ENCODE results near the gene GCFC2. TPM values are rescaled to one million over a fixed set of nuclear protein-coding genes. Genes with fewer than 3 reads are reported as not detected.

The GCFC2 gene
- total RNA-seq, 4 donors from 2014 or later: 39.2 to 48.1 (median 43.7) TPM

DNA sequence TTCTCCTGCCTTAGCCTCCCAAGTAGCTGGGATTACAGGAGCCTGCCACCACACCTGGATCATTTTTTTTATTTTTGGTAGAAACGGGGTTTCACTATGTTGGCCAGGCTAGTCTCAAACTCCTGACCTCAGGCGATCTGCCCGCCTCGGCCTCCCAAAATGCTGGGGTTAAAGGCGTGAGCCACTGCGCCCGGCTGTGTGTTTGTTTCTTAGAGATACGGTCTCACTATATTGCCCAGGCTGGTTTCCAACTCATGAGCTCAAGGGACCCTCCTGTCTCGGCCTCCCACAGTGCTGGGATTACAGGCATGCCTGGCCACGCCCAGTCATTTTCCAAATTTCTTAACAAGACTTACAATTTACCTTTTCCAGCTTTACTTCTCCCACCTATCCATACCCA is 65.1 kb downstream of the GCFC2 start:
- ATAC-seq (no peak), DNase-seq (no peak)
- intact Hi-C loops (cut with DNase I; ENCODE audit: low total_unique reads): loop anchor here (1.0 to 10.0 kb wide), 2 partner anchors 65 to 811 kb away; partner anchors contain the start of genes GCFC2 and HK2
- Histone ChIP-seq H3K36me3 (peaks cover 0 to 12% of the 10 kb centered on the region in 2 donors), H3K4me3 (peak overlapping the region in 1 of 4 donors; percentile 80), H3K9me3 (no peaks in the 10 kb centered on the region), H3K4me1 (peaks cover 63 to 65% of the 10 kb centered on the region in 2 donors), H3K27me3 (no peaks in the 10 kb centered on the region), H3K27ac (peak overlapping the region; percentile 87 to 92 (median 88))
- in situ Hi-C loops (cut with MboI; ENCODE audit: low sequenced_read_pairs in 4 of 4): no loop called here
- no peak for TF ChIP-seq POLR2A (IDR thresholded peaks at IDR 0.05)
- TF ChIP-seq, protein P1, sequence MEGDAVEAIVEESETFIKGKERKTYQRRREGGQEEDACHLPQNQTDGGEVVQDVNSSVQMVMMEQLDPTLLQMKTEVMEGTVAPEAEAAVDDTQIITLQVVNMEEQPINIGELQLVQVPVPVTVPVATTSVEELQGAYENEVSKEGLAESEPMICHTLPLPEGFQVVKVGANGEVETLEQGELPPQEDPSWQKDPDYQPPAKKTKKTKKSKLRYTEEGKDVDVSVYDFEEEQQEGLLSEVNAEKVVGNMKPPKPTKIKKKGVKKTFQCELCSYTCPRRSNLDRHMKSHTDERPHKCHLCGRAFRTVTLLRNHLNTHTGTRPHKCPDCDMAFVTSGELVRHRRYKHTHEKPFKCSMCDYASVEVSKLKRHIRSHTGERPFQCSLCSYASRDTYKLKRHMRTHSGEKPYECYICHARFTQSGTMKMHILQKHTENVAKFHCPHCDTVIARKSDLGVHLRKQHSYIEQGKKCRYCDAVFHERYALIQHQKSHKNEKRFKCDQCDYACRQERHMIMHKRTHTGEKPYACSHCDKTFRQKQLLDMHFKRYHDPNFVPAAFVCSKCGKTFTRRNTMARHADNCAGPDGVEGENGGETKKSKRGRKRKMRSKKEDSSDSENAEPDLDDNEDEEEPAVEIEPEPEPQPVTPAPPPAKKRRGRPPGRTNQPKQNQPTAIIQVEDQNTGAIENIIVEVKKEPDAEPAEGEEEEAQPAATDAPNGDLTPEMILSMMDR (IDR thresholded peaks at IDR 0.05 in 4 of 5, conservative IDR thresholded peaks at IDR 0.05 in 1 of 5): no peak

GRCh38 chr2:75643980-75644379 is 66.7 kb downstream of the GCFC2 start:
- ATAC-seq: peak; percentile 25 to 51
- in situ Hi-C loops (cut with MboI; ENCODE audit: low sequenced_read_pairs in 4 of 4): loop anchor here in 2 of 4 donors (5.0 kb wide), 1 partner anchor 33 kb away; no protein-coding TSS in a partner anchor
- peak overlapping the region; percentile 87 to 92 (median 88) for H3K27ac ChIP-seq

DNA sequence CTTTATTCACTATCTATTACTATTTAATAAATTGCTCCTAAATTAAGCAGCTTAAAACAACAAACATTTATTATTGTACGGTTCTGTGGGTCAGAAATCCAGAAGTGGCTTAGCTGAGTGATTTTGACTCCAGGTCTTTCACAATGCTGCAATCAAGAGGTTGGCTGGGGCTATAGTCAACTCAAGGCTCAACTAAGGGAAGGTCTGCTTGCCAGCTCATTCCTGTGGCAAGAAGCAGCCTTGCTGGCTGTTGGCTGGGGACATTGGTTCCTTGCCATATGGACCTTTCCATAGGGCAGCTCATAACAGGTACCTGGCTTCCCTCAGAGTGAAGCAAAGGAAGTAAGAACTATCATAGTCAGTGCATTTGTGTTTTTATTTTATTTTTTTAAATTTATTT is 69.1 kb downstream of the GCFC2 start:
- no peak for TF ChIP-seq POLR2A (IDR thresholded peaks at IDR 0.05)
- TF ChIP-seq, protein P1 (IDR thresholded peaks at IDR 0.05 in 4 of 5, conservative IDR thresholded peaks at IDR 0.05 in 1 of 5): no peak
- in situ Hi-C loops (cut with MboI; ENCODE audit: low sequenced_read_pairs in 4 of 4): loop anchor here in 2 of 4 donors (5.0 kb wide), 1 partner anchor 36 kb away; no protein-coding TSS in a partner anchor
- Histone ChIP-seq H3K36me3 (no peaks in the 10 kb centered on the region), H3K4me3 (peak overlapping the region; percentile 8 to 43 (median 16)), H3K4me1 (peaks cover 39 to 50% of the 10 kb centered on the region in 2 donors), H3K27ac (peak overlapping the region; percentile 87 to 92 (median 88)), H3K9me3 (no peaks in the 10 kb centered on the region), H3K27me3 (no peaks in the 10 kb centered on the region)
- ATAC-seq: peak; percentile 86 to 89
- DNase-seq: peak; percentile 86 to 90
- intact Hi-C loops (cut with DNase I; ENCODE audit: low total_unique reads): loop anchor here (2.0 to 10.0 kb wide), 2 partner anchors 69 to 807 kb away; partner anchors contain the start of genes GCFC2 and HK2

More at GRCh38 chr2:75643980-75644379, 66.7 kb downstream of the GCFC2 start:
- Histone ChIP-seq H3K4me3 (peak overlapping the region in 3 of 4 donors; percentile 8 to 43 (median 8)), H3K36me3 (peaks cover 0 to 9% of the 10 kb centered on the region in 2 donors), H3K4me1 (peaks cover 55 to 63% of the 10 kb centered on the region in 2 donors), H3K9me3 (no peaks in the 10 kb centered on the region), H3K27me3 (no peaks in the 10 kb centered on the region)
- TF ChIP-seq, protein P1 (IDR thresholded peaks at IDR 0.05 in 4 of 5, conservative IDR thresholded peaks at IDR 0.05 in 1 of 5): no peak
- no peak for TF ChIP-seq POLR2A (IDR thresholded peaks at IDR 0.05)
- intact Hi-C loops (cut with DNase I; ENCODE audit: low total_unique reads): loop anchor here (10.0 kb wide), 1 partner anchor 809 kb away; the partner anchor contains the start of gene HK2
- no peak for DNase-seq

- ATAC-seq (peak; percentile 60 to 79), DNase-seq (peak; percentile 68 to 72)
- intact Hi-C loops (cut with DNase I; ENCODE audit: low total_unique reads): loop anchor here (1.0 to 10.0 kb wide), 3 partner anchors 37 to 806 kb away; partner anchors contain the start of genes GCFC2 and HK2
These were observed 70.0 kb downstream of the GCFC2 start for GRCh38 chr2:75640621-75641121.

More at GRCh38 chr2:75640621-75641121, 70.0 kb downstream of the GCFC2 start:
- TF ChIP-seq, protein P1 (IDR thresholded peaks at IDR 0.05 in 4 of 5, conservative IDR thresholded peaks at IDR 0.05 in 1 of 5): peak; percentile 96 to 100 (median 99)
- no peak for TF ChIP-seq POLR2A (IDR thresholded peaks at IDR 0.05)
- H3K27me3 ChIP-seq: no peaks in the 10 kb centered on the region
- no peaks in the 10 kb centered on the region for H3K36me3 ChIP-seq
- no peak overlapping the region for H3K4me3 ChIP-seq
- H3K4me1 ChIP-seq: peaks cover 31 to 42% of the 10 kb centered on the region in 2 donors
- H3K9me3 ChIP-seq: no peaks in the 10 kb centered on the region
- in situ Hi-C loops (cut with MboI; ENCODE audit: low sequenced_read_pairs in 4 of 4): loop anchor here in 2 of 4 donors (5.0 kb wide), 1 partner anchor 37 kb away; no protein-coding TSS in a partner anchor
- H3K27ac ChIP-seq: peak overlapping the region; percentile 87 to 92 (median 88)

All from gastrocnemius medialis (tissue), 4 donors.